ENCODE data around the gene DNAL1.
"Not testable (repeated sequence)": the region's sequence is repeated elsewhere in the genome, so short reads cannot be mapped to it uniquely, and the experiment has no call there.

DNAL1 gene, protein sequence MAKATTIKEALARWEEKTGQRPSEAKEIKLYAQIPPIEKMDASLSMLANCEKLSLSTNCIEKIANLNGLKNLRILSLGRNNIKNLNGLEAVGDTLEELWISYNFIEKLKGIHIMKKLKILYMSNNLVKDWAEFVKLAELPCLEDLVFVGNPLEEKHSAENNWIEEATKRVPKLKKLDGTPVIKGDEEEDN

DNA sequence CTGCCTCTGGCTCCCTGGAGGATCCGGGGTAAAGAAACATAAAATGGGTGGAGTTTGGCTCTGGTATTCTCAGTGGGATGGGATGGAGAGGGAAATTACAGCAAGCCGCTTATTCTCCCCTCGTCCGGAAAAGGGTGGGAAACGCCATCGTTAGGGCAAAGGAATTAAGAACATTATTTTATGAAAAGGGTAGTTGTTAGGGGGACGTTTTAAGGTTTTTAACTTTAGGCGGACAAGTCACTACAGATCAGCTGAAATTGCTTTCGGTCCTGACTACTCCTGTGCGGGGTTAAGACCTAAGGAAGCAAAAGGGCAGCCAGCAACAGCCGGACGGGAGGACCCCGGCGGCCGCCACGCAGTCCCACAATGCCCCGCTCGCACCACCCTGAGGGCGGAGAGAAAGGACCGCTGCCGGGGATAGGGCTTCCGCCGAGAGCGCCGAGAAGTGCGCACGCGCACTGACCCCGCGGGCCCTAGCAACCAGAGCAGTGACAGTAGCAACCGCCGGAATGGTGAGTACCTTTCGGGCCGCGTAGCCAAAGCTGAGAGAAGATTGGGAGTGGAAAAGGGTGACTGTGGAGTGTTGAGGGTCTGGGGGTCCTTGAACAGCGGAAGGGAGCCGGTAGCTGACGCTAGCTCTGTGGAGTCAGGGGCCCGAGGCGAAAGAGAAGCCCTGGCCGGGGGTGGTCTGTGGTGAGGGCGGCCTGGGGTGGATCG is at the start of gene DNAL1:
Gene DNAL1 (plus strand): TSS at position 456 of the 717 bp plus-strand sequence. CDS start 54 bp downstream, at position 510.
- peak; percentile 94 for DNase-seq

DNA sequence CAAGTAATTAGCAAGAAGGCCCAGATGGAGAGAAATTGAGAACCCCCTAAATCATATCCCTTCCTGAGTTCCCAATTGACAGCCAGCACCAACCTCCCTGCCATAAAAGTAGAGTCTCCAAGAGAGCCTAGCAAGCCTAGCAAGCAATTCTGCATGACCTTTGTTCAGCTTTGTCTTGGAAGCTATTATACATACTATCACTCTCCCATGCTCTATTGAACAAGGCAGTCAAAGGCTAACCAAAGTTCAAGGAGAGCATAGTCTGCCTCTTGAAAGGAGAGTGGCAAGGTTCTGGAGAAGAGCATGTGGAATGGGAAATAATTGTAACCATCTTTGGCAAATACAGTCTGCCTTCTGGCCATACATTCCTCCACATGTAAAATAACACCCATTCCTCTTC is 45.3 kb upstream of the DNAL1 start:
- no peak for DNase-seq

DNA sequence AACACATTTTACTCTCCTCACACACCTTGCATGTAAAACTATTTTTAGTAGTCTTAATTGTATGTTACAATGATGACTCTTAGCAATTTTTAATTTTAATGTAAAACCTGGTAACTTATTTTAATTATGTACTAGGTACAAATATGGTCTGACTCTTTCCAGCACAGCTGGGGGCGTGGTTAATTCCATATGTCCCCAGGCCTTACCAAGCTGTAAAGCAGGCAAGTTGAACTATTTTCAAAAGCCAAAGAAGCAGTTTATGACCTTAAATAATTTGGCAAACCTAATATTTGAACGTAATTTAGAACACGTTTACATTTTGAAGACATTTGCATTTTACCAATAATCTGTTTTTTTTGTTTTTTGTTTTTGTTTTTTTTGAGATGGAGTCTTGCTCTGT is 41.8 kb upstream of the DNAL1 start:
- no peak for DNase-seq

GRCh38 chr14:73606271-73606670 is 38.5 kb upstream of the DNAL1 start:
- no peak for DNase-seq

GRCh38 chr14:73607241-73607640 is 37.5 kb upstream of the DNAL1 start:
- no peak for DNase-seq

DNA sequence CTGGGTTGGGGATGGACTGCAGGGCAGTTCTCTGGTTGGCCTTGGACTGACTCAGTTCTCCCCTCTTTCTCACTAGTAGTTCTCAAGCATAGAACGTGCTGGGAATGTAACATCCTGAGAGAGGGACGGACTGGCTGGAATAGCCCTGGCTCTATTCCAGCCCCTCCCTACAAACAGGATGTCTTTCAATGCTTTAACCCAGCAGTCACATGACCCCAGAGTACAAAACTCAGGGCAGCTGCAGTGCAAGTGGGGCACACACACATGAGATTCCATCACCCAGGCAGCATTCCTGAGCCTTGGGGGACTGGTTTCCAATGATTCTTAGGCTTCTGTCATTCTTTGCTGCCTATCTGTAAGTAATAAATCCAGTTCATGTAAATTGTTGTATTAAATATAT is 34.1 kb upstream of the DNAL1 start:
- DNase-seq = no peak

- peak; percentile 70 for DNase-seq
These were observed 32.3 kb upstream of the DNAL1 start, which contains the start of gene ACOT6 for GRCh38 chr14:73612339-73613045. Gene ACOT6 (plus strand): TSS chr14:73612517. CDS start chr14:73612572, 55 bp downstream.

DNA sequence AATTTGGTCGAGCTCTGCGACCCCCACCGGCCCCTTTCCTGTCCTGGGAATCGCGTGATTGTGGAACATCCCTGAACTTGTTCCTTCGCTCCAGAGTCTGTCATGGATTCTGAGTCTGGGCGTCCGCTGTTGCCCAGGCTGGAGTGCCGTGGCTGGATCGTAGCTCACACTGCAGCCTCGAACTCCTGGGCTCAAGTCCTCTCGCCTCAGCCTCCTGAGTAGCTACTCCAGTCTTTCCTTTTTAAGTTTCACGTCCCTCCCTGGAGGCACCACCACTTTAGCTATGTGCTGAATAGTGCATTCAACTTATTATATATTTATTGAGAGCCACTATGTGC is 31.8 kb upstream of the DNAL1 start:
- DNase-seq = no peak

GRCh38 chr14:73613419-73613963 is 31.3 kb upstream of the DNAL1 start:
- DNase-seq = no peak

GRCh38 chr14:73616831-73617230 is 28.0 kb upstream of the DNAL1 start:
- DNase-seq = no peak

- DNase-seq = no peak
These were observed 25.3 kb upstream of the DNAL1 start for GRCh38 chr14:73619524-73619923.

GRCh38 chr14:73620268-73620667 is 24.5 kb upstream of the DNAL1 start:
- DNase-seq = no peak

- no peak for DNase-seq
These were observed 21.2 kb upstream of the DNAL1 start for GRCh38 chr14:73623504-73624054.

DNA sequence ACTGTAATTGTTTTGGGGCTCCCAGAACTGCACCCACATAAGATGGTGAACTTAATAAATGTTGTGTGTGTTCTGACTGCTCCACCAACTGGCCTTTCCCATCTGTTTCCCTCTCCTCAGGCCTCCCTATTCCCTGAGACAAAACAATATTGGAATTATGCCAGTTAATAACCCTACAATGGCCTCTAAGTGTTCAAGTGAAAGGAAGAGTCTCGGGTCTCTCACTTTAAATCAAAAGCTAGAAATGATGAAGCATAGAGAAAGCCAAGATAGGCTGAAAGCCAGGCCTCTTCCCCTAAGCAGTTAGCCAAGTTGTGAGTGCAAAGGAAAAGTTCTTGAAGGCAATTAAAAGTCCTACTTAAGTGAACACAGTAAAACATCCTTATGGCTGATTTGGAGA is 19.1 kb upstream of the DNAL1 start:
- no peak for DNase-seq

GRCh38 chr14:73627151-73627558 is 17.6 kb upstream of the DNAL1 start:
- DNase-seq = no peak

DNA sequence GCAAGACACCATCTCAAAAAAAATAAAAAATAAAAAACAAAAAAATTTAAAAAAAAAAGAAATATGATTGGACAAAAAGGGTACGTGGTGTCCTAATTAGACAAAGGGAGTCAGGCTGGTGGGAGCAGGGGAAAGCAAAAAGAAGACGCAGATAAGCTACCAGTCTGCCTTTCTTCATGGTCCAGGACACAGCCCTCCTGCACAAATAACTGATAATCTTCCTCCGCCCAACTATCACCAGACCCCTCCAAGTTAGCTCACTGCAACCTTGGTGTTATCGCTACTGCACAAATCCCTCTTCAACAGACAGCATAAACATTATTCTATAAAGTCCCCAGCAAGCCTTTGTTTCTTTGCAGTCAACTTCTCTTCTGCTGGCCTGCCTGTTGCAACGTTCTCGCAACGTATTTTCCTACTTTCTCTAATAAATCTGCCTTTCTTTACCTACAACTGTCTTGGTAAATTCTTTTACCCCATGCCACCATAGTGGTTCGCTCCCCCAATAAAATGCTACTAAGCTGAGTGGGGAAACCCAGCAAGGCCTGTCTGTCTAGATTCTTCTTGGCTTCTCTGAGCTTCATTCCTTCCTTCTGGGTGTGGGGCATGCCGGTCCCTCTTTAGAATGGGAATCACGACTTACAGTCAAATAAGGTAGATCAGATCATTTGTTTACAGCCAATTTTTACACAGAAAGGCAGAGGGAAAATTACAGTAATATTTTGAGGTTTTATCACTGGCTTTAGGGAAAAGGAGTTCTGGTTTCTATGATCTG is 14.6 kb upstream of the DNAL1 start:
- DNase-seq = no peak

DNA sequence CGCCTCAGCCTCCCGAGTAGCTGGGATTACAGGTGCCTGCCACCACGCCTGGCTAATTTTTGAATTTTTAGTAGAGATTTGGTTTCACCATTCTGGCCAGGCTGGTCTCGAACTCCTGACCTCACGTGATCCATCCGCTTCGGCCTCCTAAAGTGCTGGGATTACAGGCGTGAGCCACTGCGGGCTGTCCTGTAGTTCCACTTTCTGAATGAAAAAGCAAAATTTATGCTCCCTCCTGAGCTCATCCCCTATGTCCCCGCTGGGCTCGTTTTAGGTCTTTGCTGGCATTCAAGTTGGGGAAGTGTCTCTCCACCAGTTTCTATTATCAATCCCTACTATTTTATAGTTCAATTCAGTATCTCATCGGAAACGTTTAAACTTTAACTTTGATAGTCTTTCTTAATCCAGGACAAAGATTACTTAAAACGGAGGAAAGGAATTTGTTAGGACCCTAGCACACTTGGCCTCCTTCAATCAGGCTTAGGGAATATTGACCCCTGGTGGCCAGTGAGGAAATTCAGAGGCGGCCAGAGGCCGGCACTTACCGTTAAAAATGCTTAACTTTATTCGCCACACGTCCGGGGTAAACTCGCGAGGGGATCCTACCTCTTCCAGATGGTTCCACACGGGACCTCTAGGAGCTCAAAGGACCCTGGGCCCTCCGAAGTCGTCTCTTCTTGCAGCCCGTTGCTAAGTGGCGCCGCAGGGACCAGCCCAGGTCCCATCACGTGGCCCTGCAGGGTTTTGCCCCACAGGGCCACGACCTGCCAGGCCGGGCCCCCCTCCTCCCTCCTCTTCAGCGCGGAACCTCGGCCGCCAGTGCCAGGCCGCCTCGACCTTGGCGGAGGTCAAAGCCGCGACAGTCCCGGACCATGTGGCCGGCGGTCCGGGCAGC is 11.4 kb upstream of the DNAL1 start:
- peak; percentile 80 for DNase-seq

DNA sequence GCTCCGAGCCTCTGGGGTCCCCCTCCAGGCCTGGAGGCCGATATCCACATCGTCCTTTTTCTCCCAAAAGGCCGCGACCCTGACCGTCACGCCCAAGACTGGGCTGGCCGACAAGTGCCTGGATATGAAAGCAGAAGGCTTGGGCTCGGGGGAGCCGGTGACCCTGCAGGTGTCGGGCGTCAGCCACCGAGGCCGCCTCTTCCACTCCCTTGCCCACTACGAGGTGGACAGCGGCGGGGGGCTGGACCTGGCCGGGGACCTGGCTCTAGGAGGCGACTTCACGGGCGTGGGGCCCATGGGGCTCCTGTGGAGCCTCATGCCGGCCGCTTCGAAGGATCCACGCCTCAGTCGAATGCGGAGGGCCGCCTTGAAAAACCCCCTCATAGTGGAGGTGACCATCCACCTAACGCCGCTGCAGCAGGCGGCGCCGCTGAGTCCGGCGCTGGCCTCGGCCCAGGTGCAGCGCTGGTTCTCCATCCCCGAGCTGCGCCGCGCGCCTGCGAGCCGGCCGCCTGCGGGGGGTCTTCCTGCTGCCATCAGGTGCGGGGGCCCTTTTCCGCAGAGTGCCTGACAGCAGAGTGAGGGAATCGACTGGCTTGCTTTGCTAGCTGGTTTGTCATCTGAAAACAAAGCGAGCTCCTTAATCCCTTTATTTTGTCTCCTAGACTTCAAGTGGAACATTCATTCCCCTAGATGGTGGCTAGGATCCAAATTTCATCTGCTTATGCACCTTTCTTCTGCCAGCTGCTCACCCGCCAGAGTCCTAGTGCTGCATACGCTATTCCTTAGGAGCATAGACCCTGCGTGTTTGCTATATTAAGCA is 10.6 kb upstream of the DNAL1 start:
- DNase-seq = peak; percentile 50

- not testable (repeated sequence) for DNase-seq
These were observed 8.4 kb upstream of the DNAL1 start for GRCh38 chr14:73636355-73636754.

DNA sequence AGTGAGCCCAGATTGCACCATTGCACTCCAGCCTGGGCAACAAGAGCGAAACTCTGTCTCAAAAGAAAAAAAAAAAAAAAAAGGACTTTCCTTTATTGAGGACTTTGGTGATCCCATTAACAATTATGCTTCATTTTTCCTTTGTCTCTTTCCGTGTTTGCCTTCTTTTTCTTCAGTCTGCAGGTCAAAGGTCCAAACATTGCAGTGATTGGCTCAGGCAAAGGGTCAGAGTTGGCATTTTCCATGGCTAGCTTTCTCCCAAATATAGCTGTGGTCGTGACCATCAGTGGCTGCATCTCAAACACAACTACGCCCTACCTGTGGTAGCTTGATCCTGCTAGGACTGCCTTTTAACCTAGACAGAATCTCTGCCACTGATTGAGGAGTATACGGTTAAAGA is 7.0 kb upstream of the DNAL1 start:
- DNase-seq = no peak
